ENCODE data around the gene ANP32A. TPM values are rescaled to one million over a fixed set of nuclear protein-coding genes. Genes with fewer than 3 reads are reported as not detected.
A peak's percentile ranks its signal among the peaks of the same experiment; 100 is the strongest.

ANP32A gene
- polyA plus RNA-seq, 1 donor (not counting 4 experiments of a cell fraction or from before 2014, with no cell fraction given): 93.6 TPM

- H3K27ac ChIP-seq (ENCODE audit: control insufficient read depth, insufficient read depth, low read length): no peak overlapping the region
- no peaks in the 10 kb centered on the region for H3K79me2 ChIP-seq (ENCODE audit: control insufficient read depth, insufficient read depth, low read length)
- dilution Hi-C loops (cut with MboI; ENCODE audit: extremely low pct_ligation_motif_present, low sequenced_read_pairs): no loop called here
- DNase-seq (ENCODE audit: low read depth, low spot score): peak; percentile 7
- H3K9me1 ChIP-seq (ENCODE audit: control insufficient read depth, extremely low read depth, insufficient read depth, low read length): no peaks in the 10 kb centered on the region
- H3K4me1 ChIP-seq (ENCODE audit: control insufficient read depth, extremely low read depth, insufficient read depth, low read length): peaks cover 4% of the 10 kb centered on the region
- no peak overlapping the region for H3K4me2 ChIP-seq (ENCODE audit: control insufficient read depth, extremely low read depth, insufficient read depth, low read depth, low read length)
- peaks cover 4% of the 10 kb centered on the region for H3K27me3 ChIP-seq (ENCODE audit: control insufficient read depth, extremely low read depth, insufficient read depth, low read length)
- no peak overlapping the region for H3K4me3 ChIP-seq (ENCODE audit: control insufficient read depth in 2 of 3, extremely low read depth in 1 of 3, insufficient read depth in 2 of 3, low read depth in 1 of 3, low read length in 3 of 3)
- TF ChIP-seq EZH2 (IDR thresholded peaks at IDR 0.05; ENCODE audit: low read length): no peak
- TF ChIP-seq, protein P1, sequence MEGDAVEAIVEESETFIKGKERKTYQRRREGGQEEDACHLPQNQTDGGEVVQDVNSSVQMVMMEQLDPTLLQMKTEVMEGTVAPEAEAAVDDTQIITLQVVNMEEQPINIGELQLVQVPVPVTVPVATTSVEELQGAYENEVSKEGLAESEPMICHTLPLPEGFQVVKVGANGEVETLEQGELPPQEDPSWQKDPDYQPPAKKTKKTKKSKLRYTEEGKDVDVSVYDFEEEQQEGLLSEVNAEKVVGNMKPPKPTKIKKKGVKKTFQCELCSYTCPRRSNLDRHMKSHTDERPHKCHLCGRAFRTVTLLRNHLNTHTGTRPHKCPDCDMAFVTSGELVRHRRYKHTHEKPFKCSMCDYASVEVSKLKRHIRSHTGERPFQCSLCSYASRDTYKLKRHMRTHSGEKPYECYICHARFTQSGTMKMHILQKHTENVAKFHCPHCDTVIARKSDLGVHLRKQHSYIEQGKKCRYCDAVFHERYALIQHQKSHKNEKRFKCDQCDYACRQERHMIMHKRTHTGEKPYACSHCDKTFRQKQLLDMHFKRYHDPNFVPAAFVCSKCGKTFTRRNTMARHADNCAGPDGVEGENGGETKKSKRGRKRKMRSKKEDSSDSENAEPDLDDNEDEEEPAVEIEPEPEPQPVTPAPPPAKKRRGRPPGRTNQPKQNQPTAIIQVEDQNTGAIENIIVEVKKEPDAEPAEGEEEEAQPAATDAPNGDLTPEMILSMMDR (optimal IDR thresholded peaks at IDR 0.05 in 1 of 3, IDR thresholded peaks at IDR 0.05 in 1 of 3, conservative IDR thresholded peaks at IDR 0.05 in 1 of 3; ENCODE audit: extremely low read depth in 1 of 3, insufficient read depth in 2 of 3, low read length in 3 of 3): no peak
- H3K36me3 ChIP-seq (ENCODE audit: control insufficient read depth in 2 of 2, extremely low read depth in 1 of 2, insufficient read depth in 2 of 2, low read length in 2 of 2): no peaks in the 10 kb centered on the region
- no peak overlapping the region for H3K9ac ChIP-seq (ENCODE audit: control insufficient read depth, extremely low read depth, insufficient read depth, low read length)
- H4K20me1 ChIP-seq (ENCODE audit: control insufficient read depth, extremely low read depth, insufficient read depth, low read length): no peaks in the 10 kb centered on the region
- FAIRE-seq: no peak
- H3K9me3 ChIP-seq (ENCODE audit: control insufficient read depth, low read depth, low read length): no peaks in the 10 kb centered on the region
- H2AFZ ChIP-seq (ENCODE audit: control insufficient read depth, low read length): no peak overlapping the region
These were observed 52.4 kb downstream of the ANP32A start for GRCh38 chr15:68768321-68768720.

DNA sequence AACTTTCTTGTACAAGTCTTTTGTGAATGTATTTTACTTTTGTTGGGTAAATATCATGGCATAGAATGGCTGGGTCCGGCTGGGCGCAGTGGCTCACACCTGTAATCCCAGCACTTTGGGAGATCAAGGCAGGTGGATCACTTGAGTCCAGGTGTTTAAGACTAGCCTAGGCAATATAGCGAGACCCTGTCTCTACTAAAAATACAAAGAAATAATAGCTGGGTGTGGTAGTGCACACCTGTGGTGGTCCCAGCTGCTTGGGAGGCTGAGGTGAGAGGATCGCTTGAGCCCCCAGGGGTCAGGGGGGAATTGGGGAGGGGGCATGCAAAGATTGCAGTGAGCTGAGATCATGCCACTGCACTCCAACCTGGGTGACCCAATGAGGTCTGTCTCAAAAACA, 52.9 kb downstream of the ANP32A start:
- no peaks in the 10 kb centered on the region for H3K9me1 ChIP-seq (ENCODE audit: control insufficient read depth, extremely low read depth, insufficient read depth, low read length)
- H3K4me3 ChIP-seq (ENCODE audit: control insufficient read depth in 2 of 3, extremely low read depth in 1 of 3, insufficient read depth in 2 of 3, low read depth in 1 of 3, low read length in 3 of 3): no peak overlapping the region
- no peak overlapping the region for H3K4me2 ChIP-seq (ENCODE audit: control insufficient read depth, extremely low read depth, insufficient read depth, low read depth, low read length)
- DNase-seq (ENCODE audit: low read depth, low spot score): no peak
- no peaks in the 10 kb centered on the region for H3K9me3 ChIP-seq (ENCODE audit: control insufficient read depth, low read depth, low read length)
- FAIRE-seq: no peak
- peaks cover 4% of the 10 kb centered on the region for H3K27me3 ChIP-seq (ENCODE audit: control insufficient read depth, extremely low read depth, insufficient read depth, low read length)
- dilution Hi-C loops (cut with MboI; ENCODE audit: extremely low pct_ligation_motif_present, low sequenced_read_pairs): no loop called here
- H2AFZ ChIP-seq (ENCODE audit: control insufficient read depth, low read length): no peak overlapping the region
- H3K4me1 ChIP-seq (ENCODE audit: control insufficient read depth, extremely low read depth, insufficient read depth, low read length): peaks cover 4% of the 10 kb centered on the region
- H3K36me3 ChIP-seq (ENCODE audit: control insufficient read depth in 2 of 2, extremely low read depth in 1 of 2, insufficient read depth in 2 of 2, low read length in 2 of 2): no peaks in the 10 kb centered on the region
- TF ChIP-seq EZH2 (IDR thresholded peaks at IDR 0.05; ENCODE audit: low read length): no peak
- TF ChIP-seq, protein P1 (optimal IDR thresholded peaks at IDR 0.05 in 1 of 3, IDR thresholded peaks at IDR 0.05 in 1 of 3, conservative IDR thresholded peaks at IDR 0.05 in 1 of 3; ENCODE audit: extremely low read depth in 1 of 3, insufficient read depth in 2 of 3, low read length in 3 of 3): no peak
- no peak overlapping the region for H3K9ac ChIP-seq (ENCODE audit: control insufficient read depth, extremely low read depth, insufficient read depth, low read length)
- no peaks in the 10 kb centered on the region for H4K20me1 ChIP-seq (ENCODE audit: control insufficient read depth, extremely low read depth, insufficient read depth, low read length)
- H3K79me2 ChIP-seq (ENCODE audit: control insufficient read depth, insufficient read depth, low read length): no peaks in the 10 kb centered on the region
- H3K27ac ChIP-seq (ENCODE audit: control insufficient read depth, insufficient read depth, low read length): no peak overlapping the region
